Measurements from ENCODE around the gene ITGA11. TPM values are rescaled to one million over a fixed set of nuclear protein-coding genes. Genes with fewer than 3 reads are reported as not detected.

Gene ITGA11
- total RNA-seq, 2 experiments from 2014 or later: 0.19 TPM; not detected in 1

DNA sequence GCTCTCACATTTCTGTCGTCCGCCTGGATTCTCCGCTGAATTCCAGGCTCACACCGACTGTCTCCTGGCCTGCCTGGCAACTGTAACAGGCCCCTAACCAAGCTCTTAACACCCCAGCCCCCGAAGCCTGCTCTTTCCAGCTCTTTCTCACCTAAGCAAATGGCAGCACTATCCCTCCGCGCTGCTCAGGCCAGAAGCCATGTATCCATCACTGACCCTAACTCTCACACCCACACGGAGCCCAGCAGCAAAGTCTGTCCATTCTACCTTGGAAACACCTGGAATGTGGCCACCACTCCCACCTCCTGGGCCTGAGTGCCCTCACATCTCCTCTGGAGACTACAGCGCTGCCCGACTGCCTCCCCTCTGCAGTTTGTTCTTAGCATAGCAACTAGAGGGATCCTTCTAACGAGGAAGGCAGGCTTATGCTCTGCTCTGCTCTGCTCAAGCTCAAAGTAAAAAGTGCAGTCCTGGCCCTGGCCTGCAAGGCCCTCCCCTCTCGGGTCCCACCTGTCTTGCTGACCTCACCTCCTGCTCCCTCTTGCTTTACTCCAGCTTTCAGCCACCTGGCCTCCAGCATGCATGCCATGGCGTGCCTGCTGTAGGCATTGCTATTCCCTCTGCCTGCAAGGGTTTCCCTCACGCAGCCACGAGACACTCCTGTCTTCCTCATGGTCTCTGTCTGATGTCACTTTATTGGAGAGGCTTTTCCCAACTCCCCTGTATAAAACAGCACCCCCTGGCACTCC is 127.2 kb downstream of the ITGA11 start:
- ChIA-PET CTCF (interaction anchor here (1.9 kb wide), 1 partner anchor 79 kb away, joined by 16 read pairs; no protein-coding TSS in a partner anchor), POLR2A (no interaction called here)

DNA sequence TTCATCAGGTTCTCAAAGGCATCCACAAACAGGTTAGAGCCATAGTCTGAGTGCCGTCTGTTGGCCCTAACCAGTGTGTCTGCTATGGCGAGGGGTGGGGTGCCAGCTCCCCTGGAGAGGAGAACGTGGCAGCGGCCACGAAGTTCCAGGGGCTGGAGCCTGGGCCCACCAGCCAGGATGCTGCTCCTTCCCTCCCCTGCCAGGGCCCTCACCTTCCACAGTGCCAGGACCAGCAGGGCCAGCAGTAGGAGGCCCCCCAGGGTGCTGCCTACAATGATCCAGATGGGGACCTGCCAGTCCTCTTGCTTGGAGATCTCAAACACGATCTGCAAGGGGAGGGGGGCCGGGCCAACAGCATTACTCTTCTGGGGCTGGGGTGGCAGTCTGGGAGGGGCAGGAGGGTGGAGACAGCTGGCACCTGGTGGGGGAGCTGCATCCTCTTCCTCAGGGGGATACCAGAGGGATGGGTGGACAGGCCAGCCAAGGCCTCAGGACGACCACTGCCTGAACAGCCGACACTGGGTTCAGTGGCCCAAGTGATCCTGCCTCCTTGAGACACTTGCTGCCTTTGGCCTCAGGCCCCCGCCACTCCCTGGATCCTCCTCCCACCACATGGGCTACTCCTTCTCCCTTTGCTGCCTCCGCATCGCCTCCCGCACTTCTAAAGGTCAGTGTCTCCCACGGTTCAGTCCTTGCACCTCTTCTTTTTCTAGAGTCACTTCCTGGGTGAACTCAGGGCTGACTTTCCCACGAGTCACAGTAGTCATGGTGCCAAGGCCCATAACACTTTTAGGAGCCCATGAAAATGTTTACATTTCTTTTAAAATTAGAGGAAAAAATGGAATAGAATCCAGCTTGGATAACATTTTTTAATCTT is 128.2 kb downstream of the ITGA11 start:
- ChIA-PET POLR2A (no interaction called here), CTCF (no interaction called here)

DNA sequence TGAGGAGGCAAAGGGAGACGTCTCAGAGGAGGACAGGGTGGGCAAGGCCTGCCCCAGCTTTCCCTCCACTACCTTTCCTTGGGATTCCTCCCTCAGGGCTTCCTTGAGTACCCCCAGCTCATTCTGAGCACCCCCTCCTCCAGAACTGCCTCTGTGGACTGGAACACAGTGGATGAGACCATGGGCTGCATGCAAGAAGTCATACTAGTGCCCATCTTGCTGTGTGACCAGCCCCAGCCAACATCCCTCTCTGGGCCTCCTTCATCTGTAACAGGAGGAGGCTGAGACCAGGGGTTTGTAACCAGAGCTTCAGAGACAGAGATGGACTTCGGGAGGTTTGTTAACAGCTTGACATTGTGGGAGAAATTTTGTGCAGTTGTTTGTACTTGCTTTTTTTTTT is 128.8 kb downstream of the ITGA11 start:
- POLR2A ChIA-PET: no interaction called here
- CTCF ChIA-PET: no interaction called here

DNA sequence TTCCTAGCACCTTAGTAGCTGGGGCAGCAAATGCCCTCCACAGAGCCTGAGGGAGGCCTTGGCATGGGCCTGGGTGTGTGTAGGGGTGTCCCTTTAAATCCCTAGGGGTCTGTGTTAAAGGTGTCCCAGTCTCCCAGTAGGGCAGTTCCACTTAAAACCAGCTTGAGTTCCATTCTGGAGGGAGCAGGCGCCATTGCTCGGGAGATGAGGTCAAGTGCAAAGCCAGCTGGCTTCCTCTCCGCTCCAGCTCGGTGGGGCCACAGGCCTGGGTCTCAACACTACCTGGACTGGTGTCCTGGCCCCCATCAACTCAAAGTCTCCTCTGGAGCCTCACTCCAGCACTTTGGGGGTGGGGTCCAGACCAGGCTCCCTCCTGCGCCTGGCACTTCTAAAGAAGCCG is 129.2 kb downstream of the ITGA11 start:
- ChIA-PET POLR2A (no interaction called here), CTCF (no interaction called here)

DNA sequence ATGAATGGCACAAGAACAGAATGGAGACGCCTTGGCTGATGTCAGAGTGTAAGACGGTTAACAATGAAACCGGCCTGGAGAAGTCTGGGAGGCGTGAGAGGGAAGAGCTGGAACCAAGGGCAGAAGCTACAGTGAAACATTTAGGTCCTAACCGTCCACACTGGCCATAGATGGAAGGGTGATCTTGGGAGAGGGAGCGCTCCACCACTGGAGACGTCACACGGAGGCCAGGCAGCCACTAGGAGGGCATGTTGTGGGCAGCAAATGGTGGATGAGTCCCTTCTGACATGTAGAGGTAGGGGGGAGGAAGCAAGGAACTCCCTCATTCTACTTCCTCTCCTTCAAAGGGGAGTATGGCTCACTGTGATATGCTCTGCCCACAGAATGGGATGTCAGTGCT is 130.7 kb downstream of the ITGA11 start:
- ChIA-PET POLR2A (no interaction called here), CTCF (no interaction called here)

DNA sequence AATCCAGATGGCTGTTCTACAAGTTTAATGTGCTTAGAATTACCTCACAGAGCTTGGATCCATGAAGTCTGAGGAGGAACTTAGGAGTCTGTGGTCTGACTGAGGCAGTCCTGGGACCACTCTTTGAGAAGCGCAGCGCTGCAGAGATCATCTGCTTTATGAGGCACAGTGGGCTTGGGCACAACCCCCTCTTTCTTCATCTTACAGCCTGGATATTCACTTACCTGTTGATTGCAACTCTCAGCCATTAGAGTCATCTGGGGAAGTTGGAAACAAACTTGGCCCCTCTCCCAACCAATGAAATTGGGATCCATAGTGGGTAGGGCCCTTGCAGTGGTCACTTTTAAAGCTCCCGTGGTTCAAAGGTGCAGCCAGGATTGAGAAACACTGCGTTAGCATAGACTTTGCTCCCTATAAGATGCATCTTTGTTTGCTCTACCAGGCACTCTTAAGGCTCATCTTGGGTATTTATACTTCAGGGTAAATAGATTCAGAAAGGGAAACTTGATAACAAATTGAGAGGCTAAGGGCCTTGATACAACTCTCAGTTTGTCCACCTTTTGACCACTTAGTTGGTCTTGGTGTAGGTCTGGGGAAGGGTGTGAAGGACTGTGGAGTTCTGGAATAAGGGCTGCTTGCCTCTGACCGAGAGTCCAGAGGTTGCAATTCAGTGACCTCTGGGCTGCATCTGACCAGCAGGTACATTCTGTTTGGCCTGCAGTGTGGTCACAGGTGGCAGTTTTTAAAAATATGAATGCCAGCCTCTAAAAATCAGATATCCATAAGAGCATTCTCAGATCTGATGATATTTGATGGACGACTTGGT is 131.6 kb downstream of the ITGA11 start:
- CTCF ChIA-PET: no interaction called here
- POLR2A ChIA-PET: interaction anchor here (0.6 kb wide), 1 partner anchor 149 kb away, joined by 3 read pairs; no protein-coding TSS in a partner anchor

DNA sequence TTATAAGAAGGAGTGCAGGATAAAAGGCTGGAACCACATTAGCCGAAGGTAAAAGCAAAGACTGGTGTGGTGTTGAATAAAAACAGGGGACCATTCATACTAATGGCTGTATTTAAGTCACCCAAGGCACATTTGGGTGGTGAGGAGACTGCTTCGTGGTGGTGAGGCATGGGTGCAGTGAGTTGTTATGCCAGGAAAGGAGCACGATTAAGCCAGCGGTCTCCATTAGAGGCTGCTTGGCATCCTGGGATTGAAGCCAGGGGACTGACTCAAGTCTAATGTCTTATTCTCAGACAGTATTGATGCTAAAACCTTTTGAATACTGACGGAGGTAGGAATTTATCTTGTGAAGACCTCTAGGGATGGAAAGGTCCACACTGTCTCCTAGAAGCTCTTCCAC is 132.5 kb downstream of the ITGA11 start:
- ChIA-PET CTCF (interaction anchor here (0.5 kb wide), 2 partner anchors 15 to 271 kb away, joined by 3 read pairs; no protein-coding TSS in a partner anchor), POLR2A (interaction anchor here (0.6 to 1.5 kb wide), 2 partner anchors 22 to 148 kb away, joined by 3 to 4 read pairs; partner anchors contain the start of gene FEM1B)

DNA sequence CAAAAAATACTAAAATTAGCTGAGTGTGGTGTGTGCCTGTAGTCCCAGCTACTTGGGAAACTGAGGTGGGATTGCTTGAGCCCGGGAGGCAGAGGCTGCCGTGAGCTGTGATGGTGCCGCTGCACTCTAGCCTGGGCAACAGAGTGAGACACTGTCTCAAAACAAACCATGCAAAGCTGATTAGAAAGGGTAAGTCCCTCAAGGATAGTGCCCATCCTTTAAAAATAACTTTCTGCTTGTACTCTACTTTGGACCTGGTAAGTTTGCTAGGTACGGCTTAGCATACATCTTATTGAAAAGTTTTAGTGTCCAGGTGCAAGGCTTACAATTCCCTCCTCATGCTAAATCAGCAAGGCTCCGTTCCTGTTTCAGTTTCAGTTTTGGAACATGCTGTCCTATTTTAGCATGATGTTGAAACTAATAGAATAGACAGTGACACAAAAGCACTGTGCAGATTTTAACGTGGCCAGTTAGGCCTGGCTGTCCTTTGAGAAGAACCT is 133.0 kb downstream of the ITGA11 start:
- POLR2A ChIA-PET: interaction anchor here (1.5 kb wide), 1 partner anchor 21 kb away, joined by 4 read pairs; the partner anchor contains the start of gene FEM1B
- CTCF ChIA-PET: interaction anchor here (0.5 kb wide), 2 partner anchors 15 to 271 kb away, joined by 3 read pairs; no protein-coding TSS in a partner anchor

DNA sequence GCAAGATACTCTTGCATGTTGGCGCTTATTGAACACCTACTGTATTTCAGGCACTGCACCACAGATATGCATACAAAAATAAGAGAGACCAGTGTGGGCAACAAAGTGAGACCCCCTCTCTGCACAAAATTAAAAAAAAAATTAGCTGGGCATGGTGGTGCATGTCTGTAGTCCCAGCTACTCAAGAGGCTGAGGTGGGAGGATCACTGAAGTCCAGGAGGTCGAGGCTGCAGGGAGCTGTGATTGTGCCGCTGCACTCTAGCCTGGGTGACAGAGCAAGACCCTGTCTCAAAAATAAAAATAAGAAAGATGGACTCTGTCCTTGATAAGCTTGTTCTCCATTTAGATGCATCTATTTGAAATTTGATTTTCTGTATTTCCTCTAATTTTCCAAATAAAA is 133.6 kb downstream of the ITGA11 start:
- POLR2A ChIA-PET: interaction anchor here (1.5 kb wide), 1 partner anchor 20 kb away, joined by 4 read pairs; the partner anchor contains the start of gene FEM1B
- CTCF ChIA-PET: interaction anchor here (0.6 to 1.8 kb wide), 2 partner anchors 8 to 1909 kb away, joined by 4 to 5 read pairs; no protein-coding TSS in a partner anchor

DNA sequence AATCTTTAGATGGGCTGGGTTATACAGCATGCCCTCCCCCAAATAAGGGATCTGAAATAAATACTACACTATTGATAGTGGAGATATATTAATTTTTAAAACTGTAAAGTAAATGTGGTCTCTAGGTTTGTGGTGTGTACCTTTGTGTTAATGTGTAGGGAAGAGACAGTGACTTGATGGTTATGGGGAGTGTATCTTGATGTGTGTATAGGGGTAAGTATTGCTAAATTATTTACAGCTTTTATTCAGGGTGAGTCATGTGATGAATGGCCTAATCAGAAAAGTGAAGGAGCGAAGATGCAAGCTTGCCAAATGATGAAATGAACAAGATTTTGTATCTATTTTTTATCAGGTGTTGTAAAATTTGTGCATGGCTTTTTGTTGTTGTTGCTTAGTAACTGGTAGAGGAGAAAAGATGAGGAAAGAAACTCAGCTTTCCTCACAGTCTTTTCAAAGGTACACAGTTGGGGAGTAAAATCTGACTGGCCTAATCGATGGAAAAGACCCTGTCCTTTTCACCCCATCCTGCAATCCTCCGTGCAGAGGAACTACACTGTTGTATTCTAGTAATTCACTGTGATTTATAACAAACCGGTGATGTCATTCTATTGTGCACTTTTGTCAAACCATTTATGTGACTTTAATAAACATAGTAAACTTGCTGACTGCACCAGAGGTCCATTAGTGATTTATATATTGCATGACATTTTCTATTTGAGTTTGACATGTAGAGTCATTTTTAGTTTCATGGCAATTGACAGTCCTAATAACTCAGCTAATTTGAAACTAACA is 136.8 kb downstream of the ITGA11 start:
- ChIA-PET POLR2A (no interaction called here), CTCF (interaction anchor here (0.9 to 1.7 kb wide), 2 partner anchors 11 kb away, joined by 3 to 6 read pairs; no protein-coding TSS in a partner anchor)

DNA sequence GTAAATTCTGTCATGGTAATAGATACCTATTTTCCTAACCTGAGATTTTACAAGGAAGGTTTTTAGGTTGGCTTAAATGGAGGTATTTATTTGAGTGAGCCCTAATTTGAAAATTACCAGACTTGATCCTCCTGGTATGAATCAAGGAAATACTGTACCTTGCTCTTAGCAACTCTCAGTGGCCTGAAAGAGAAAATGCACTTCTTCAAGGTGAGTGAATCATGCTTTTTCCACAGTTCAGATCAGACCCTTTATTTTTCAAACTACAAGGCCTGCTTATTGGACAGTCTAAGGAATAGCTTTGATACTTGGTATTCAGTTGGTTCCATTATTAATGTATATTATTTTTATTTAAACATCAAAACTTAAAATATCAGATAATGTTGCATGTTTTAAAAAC is 139.0 kb downstream of the ITGA11 start:
- ChIA-PET CTCF (no interaction called here), POLR2A (no interaction called here)

DNA sequence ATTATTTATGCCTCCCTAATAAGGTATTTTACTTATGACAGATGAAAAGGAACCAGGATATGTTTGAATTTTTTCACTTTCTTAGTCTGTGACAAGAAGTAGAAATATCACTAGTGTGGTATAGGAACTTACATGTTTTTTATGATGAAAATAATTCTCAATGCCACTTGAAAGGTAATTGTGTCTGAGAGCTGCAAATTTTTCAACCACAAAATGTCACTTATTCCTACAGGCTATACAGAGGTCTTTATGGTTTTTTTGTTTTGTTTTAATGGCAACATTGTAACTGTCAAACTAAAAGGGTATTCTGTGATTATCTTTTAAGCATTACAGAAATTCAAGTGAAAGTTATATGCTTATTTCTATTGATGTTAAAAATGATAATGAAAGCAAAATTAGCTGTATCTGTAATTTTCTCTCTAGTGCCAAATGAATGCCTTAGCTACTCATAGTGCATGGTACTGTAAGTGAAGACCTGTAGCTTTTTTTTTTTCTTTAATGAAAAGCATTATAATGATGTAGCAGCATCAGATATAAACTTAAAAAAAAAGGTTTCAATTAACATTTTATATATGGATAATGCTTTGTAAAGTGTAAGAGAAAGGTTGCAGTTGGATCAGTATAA is 139.7 kb downstream of the ITGA11 start:
- POLR2A ChIA-PET: interaction anchor here (0.5 to 0.6 kb wide), 2 partner anchors 238 to 502 kb away, joined by 3 to 4 read pairs; no protein-coding TSS in a partner anchor
- CTCF ChIA-PET: interaction anchor here (0.9 kb wide), 1 partner anchor 14 kb away, joined by 4 read pairs; no protein-coding TSS in a partner anchor

DNA sequence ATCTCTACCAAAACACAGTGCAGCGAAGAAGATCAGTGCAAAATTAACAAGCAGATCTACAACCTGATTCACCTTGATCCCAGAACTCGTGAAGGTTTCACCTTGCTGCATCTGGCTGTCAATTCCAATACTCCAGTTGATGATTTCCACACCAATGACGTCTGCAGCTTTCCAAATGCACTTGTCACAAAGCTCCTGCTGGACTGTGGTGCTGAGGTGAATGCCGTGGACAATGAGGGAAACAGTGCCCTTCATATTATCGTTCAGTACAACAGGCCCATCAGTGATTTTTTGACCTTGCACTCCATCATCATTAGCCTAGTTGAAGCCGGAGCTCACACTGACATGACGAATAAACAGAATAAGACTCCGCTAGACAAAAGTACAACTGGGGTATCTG is 141.2 kb downstream of the ITGA11 start:
- POLR2A ChIA-PET: no interaction called here
- CTCF ChIA-PET: no interaction called here

DNA sequence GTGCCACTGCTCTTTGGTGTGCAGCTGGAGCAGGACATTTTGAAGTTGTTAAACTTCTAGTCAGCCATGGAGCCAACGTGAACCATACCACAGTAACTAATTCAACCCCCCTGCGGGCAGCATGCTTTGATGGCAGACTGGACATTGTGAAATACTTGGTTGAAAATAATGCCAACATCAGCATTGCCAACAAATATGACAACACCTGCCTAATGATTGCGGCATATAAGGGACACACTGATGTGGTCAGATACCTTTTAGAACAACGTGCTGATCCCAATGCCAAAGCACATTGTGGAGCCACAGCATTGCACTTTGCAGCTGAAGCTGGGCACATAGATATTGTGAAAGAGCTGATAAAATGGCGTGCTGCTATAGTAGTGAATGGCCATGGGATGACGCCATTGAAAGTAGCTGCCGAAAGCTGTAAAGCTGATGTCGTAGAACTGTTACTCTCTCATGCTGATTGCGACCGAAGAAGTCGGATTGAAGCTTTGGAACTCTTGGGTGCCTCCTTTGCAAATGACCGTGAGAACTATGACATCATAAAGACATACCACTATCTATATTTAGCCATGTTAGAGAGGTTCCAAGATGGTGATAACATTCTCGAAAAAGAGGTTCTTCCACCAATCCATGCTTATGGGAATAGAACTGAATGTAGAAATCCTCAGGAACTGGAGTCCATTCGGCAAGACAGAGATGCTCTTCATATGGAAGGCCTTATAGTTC is 142.2 kb downstream of the ITGA11 start:
- ChIA-PET POLR2A (interaction anchor here (1.0 kb wide), 1 partner anchor 60 kb away, joined by 3 read pairs; the partner anchor contains the start of gene CLN6), CTCF (no interaction called here)

DNA sequence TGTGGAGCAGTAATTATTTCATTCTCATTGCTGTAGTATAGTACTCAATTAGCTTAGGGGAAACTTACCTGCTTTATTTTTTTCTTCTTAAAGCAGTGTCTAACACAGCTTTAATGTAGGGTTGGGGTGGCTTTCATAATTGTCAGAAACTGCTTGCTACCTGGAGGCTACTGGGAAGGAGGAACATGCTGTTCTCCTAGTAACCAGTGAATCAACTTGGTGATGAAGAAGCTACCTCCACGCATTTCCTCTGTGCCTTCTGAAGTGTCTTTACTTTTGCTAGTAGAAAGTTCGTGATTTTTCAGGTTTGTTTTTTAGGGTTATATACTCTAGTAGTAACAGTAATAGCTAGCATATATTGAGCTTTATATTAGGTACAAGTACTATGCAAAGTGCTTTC is 142.9 kb downstream of the ITGA11 start:
- CTCF ChIA-PET: no interaction called here

DNA sequence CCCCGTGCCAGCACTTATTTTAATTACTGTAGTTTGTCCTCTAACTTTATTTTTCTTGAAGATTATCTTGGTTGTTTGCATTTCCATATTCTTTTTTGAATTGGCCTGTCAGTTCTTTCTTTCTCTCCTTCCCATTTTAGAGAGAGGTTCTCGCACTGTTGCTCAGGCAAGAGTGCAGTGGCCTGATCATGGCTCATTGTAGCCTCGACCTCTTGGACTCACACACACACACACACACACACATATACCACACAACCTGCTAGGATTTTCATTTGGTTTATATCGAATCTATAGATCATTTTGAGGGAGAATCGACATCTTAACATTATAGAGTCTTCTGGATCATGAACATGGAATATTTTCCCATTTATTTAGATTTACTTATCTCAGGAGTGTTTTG is 145.7 kb downstream of the ITGA11 start:
- ChIA-PET POLR2A (no interaction called here), CTCF (no interaction called here)

More for the DNA sequence above, 142.9 kb downstream of the ITGA11 start:
- POLR2A ChIA-PET: interaction anchor here (1.0 kb wide), 1 partner anchor 59 kb away, joined by 3 read pairs; the partner anchor contains the start of gene CLN6

DNA sequence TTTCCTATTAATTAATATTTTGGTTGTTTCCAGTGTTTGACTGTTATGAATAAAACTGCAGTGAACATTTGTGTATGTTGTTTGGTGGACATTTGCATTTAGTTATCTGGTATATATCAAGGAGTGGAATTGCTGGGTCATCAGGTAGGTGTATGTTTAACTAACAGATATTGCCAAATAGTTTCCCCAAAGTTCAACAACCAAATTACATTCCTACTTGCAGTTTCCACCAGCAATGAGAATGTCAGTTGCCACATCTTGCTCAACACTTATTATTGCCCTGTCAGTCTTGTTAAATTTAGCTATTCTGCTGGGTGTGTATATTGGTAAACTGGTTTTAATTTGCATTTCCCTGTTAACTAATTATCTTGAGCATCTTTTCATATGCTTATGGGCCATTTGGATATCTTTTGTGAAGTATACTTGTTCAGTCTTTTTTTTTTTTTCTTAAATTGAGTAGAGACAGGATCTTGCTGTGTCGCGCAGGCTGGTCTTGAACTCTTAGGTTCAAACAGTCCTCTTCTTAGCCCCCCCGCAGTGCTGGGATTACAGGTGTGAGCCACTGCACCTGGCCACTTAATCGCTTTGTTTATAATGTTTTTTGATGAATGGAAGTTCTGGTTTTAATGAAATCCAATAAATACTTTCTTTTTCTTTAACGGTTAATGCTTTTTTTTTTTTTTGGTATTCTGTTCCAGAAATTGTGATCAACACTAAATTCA is 146.5 kb downstream of the ITGA11 start:
- ChIA-PET POLR2A (no interaction called here), CTCF (no interaction called here)
